T-helper 22 cell (primary cell): ENCODE results near the gene MRPS26.
A peak's percentile ranks its signal among the peaks of the same experiment; 100 is the strongest.
"Not testable (repeated sequence)": the region's sequence is repeated elsewhere in the genome, so short reads cannot be mapped to it uniquely, and the experiment has no call there.

ENCODE experiments used
- DNase-seq: peaks from one replicate; pipeline ENCODE4 v3.0.0-alpha.2; 2020; ENCODE audit warnings: low read depth

The MRPS26 gene

DNA sequence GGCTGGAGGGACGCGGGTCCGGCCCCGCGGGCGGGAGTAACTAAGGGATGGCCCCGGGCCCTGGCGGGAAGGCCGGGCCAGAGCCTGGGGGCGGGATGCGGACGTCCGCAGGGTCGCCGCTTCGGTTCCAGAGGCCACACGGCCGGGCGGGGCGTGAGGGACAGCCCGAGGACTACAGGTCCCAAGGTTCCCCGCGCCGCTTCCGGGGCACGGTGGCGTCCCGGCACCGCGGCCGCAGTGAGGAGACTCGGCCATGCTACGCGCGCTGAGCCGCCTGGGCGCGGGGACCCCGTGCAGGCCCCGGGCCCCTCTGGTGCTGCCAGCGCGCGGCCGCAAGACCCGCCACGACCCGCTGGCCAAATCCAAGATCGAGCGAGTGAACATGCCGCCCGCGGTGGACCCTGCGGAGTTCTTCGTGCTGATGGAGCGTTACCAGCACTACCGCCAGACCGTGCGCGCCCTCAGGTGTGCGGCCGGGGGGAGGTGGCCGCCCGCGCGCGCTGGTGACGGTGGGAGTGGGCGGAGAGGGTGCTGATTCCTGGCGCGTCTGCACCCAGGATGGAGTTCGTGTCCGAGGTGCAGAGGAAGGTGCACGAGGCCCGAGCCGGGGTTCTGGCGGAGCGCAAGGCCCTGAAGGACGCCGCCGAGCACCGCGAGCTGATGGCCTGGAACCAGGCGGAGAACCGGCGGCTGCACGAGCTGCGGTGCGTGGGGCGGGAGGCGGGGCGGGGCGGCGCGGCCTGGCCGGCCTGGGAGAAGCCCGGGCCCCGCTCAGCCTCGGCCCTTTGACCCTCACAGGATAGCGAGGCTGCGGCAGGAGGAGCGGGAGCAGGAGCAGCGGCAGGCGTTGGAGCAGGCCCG is at the start of gene MRPS26:
MRPS26 (plus strand) TSS at position 237 of the 861 bp plus-strand sequence; CDS start at position 254, 17 bp downstream.
- peak; percentile 56 for DNase-seq

DNA sequence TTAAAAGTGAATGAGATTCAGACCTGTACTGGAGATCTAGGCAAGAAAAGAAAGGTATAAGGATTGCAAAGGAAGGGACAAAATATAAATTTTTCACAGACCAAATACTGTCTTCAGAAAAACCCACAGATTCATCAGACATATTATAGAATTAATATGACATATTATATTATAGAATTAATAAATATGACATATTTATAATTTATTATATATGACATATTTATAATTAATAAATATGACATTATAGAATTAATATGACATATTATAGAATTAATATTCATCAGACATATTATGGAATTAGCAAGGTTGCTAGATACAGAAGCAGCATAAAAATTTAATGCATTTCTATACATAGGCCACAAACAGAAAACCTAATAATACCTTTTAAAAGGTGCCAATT is 47.1 kb upstream of the MRPS26 start:
- no peak for DNase-seq

DNA sequence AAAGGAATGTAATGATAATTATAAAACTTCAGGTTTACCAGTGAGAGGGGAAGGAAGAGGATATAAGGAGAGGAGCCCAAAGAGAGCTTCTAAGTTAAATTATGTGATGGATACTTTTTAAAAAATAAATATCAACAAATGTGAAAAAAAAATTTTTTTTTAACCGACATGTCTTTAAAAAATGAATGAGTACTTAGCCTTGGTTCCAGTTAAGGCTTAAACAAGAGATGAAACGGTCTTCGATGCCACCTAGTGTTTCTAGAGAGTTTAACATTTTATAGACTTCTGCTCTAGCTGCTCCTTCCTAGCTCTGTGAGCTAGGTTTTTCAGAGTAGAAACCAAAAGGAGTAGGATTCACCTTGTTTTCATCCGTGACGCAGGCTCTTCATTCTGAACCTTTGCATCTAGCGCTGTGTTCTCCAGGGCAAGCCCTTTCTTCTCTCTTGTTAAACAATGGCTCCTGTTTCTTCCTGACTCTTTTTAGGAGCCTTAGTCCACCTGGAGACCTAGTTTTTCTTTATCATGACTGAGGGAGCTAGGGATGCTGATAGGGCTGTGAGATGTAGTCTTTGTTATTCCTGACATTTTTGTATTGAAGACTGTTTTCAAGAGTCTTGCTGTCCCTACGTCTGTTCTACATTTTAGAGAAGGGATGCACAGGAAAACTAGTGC is 44.9 kb upstream of the MRPS26 start:
- no peak for DNase-seq

DNA sequence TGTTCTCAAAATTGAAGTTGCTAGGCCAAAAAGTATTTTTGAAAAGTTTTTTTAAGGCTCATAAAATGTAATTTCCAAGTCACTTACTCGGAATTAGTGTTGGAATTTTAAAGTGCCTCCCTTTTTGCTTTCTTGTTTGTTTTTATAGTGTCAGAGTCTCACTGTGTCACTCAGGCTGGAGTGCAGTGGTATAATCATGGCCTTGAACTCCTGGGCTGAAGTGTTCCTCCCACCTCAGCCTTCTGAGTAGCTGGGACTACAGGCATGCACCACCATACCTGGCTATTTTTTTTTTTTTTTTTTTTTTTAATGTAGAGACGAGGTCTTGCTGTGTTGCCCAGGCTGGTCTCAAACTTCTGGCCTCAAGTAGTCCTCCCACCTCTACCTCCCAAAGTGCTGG is 42.4 kb upstream of the MRPS26 start:
- DNase-seq = no peak

DNA sequence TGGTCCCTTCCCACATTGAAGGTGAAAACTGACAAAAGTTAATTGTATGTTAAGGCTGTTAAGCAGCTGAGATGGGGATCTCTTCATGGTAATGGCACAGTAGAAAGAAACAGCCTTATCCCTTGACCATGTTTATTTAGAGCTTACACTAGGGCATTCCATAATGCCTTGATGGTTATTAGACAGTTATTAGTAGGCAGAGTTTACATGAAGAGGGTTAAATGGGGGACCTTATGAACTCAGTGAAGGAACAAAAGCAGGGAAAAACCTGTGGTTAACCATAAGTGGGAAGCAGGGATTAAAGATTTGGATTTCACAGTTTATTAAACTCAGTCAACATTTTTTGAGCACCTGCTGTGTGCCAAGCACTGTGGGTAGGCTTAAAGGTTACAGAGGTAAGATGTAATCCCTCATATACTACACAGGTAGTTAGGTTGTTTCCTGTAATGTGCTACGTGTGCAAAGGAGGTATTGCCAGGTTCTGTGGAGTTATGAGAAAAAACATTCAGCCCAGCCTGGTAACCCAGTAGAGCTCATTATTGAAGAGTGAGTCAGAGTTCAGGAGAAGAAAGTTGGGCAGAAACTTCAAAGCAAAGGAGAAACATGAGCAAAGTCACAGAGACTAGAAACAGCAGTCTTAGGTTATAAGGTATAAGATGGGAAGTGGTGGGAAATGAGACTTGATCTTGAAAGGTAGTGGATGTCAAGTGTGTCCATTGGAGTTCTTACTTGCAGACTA is 34.7 kb upstream of the MRPS26 start:
- no peak for DNase-seq

DNA sequence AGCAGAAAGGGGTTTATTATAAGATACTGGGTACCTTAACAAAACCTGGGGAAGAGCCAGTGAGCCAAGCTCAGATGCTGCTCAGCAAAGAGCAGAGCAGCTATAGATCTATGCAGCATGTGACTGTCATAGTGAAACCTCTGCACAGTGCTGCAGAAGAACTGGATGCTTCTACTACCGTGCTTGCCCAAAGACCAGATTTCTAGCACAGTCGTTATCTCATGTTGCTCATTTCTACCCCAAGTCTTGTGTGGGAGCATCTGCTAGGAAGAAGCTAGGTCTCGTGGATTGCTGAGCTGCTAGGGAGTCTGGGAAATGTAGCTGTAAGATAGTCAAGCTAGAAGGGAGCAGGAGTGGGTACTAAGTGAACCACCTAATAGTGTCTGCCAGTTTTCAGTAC is 34.1 kb upstream of the MRPS26 start:
- DNase-seq = no peak

DNA sequence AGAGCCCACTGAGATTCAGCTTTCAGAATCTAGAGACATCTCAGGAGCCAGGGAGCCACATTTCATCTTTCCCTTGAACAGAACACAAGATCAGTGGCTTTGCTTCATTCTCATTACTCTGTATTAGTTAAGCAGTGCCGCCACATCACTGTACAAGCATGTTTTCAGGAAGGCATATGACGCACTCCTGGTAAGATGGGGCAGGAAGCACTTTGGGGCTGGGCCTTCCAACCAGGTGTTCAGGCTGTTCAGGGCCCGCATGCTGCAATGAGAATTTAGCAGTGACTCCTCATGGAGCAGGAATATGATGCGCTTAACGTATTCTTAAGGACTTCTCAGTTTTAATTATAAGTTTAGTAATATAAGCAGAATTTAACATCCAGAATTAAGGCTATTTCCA is 32.1 kb upstream of the MRPS26 start:
- DNase-seq = no peak

DNA sequence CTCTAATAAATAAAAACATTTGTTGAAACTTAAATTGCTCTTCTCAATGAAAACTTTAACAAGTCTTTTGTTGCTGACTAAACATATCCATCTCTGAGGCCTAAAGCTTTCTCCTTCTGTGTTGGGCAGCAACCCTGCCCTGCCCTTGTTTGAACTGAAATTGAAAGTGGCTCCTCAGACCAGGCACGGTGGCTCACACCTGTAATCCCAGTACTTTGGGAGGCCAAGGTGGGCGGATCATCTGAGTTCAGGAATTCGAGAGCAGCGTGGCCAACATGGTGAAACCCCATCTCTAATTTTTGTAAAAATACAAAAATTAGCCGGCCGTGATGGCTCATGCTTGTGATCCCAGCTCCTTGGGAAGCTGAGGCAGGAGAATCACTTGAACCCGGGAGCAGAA is 31.7 kb upstream of the MRPS26 start:
- no peak for DNase-seq

DNA sequence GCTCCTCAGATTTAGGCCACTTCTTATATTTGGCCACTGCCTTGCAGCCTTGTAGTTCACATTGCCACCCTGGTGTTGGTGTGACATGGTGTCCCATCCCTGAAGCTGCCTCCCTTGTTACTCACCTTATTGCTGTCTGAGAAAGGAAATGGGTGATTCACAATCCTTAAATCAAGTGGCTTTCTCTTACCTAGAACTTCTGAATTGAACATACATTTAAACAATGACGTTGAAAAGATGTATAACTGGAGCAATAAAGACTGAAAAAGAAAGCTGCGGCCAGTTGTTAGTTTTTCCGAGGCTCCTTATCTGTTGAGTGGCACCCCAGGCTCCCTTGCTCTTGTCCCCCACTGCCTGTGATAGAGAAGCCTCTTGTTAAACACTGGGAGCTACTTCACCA is 31.2 kb upstream of the MRPS26 start:
- no peak for DNase-seq

DNA sequence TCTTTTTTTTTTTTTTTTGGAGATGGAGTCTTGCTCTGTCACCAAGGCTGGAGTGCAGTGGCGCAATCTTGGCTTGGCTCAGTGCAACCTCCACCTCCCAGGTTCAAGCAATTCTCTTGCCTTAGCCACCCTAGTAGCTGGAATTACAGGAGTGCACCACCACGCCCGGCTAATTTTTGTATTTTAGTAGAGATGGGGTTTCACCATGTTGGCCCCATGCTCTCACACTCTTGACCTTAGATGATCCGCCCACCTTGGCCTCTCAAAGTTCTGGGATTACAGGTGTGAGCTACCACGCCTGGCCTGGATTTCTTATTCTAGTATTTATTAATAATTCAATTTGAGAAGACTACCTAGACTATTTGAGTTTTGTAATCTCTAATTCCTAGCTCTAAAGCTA is 30.6 kb upstream of the MRPS26 start:
- not testable (repeated sequence) for DNase-seq

DNA sequence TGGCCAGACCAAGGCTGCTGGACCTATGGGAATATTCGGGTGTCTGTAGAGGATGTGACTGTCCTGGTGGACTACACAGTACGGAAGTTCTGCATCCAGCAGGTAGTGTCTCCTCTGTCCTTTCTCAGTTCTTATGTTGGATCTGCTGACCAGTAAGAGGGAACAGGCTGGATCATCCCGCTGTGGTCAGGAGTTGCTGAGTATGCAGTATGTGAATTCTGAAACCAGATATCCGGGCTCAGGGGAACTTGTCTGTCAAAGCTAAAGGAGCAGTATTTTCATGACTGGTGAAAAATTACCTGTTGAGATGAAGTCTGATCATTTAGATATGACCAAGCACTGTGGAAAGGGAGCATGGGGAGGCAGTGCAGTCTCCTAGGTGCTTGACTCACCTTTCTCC is 24.5 kb upstream of the MRPS26 start:
- DNase-seq = no peak

DNA sequence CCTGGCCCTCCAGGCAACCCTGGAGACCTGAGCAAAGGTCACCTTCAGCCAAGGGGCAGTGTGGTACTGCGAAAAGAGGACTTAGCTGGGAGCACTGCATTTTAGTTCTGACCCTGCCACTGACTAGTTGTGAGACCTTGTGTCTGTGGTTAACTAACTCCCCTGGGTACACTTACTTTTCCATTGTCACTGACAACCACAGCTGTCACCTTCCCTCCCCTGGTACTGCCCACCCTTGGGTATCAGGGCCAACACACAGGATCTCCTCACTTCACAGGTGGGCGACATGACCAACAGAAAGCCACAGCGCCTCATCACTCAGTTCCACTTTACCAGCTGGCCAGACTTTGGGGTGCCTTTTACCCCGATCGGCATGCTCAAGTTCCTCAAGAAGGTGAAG is 24.1 kb upstream of the MRPS26 start:
- no peak for DNase-seq

DNA sequence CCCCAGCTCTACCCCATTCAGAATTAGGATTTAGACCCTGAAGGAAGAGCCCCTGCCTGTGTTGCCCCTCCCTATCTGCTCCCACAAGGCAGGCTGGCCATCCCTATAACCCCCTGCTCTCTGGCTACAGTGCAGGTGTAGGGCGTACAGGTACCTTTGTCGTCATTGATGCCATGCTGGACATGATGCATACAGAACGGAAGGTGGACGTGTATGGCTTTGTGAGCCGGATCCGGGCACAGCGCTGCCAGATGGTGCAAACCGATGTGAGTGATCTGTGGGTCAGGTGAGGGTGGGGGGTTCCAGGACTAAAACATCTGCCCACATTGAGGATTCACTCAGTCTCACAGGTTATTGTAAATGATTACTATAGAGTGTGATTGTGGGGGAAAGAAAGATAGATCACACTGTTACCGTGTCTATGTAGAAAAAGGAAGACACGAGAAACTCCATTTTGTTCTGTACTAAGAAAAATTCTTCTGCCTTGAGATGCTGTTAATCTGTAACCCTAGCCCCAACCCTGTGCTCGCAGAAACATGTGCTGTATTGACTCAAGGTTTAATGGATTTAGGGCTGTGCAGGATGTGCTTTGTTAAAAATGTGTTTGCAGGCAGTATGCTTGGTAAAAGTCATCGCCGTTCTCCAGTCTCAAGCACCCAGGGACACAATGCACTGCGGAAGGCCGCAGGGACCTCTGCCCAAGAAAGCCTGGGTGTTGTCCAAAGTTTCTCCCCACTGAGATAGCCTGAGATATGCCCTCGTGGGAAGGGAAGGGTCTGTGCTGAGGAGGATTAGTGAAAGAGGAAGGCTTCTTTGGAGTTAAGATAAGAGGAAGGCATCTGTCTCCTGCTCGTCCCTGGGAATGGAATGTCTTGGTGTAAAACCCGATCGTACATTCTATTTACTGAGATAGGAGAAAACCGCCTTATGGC is 23.0 kb upstream of the MRPS26 start:
- not testable (repeated sequence) for DNase-seq

DNA sequence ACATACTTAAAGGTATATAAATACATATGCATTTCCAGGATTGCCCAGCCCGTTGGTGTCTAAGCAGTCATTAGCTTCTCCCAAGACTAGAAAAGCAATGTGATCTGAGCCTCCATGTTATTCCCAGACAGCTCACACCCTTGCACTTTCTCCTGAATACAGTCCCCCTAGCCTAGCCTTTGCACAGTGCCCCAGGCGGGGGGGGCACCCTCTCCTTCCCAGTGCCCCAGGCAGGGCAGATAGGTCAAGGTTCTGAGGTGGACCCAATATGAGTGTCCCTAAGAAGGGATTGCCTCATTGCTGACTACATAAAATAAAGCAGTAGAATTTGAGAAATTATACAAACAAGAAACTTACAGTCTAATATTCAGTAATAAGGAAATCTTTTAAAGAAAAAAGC is 17.9 kb upstream of the MRPS26 start:
- no peak for DNase-seq

DNA sequence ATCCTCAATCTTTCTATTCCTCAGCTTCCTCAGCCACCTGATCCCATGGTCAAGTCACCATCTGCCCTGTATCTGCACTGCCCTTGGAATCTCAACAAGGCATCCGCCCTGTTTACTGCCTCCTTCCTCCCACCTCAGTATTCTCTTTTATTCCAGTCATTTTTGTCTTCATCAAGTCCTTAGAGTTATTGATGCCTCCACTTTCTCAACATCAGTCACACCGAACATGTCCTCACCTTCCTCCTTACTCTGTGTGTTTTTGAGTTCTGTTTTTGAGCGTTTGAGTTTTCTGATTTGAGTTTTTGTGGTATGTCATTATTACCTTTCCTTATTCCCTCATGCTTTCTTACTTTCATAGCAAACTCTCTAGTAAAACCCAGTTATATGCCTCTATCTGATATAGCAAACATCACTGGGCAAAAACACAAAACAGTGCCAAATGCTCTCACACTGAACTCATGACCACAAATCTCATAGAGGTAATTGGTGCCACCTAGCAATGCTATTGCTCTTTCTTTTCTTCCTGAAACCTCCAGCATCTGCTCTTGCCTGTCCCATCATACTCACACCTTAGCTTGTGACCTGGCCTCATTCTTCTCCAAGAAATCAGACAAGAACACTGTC is 14.2 kb upstream of the MRPS26 start:
- no peak for DNase-seq

DNA sequence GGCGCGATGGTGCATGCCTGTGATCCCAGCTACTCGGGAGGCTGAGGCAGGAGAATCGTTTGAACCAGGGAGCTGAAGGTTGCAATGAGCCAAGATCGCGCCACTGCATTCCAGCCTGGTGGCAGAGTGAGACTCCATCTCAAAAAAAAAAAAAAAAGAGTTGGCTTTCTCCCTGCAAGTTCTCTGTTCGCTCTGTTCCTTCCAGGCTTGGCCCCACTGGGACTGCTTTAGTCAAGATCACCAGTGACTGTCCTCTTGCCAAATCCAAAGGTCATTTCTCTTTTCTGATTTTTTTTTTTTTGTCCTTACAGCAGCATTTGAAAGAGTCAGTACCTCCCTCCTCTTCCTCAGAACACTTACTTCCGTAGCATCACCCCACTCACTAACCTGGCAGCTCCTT is 13.2 kb upstream of the MRPS26 start:
- no peak for DNase-seq

DNA sequence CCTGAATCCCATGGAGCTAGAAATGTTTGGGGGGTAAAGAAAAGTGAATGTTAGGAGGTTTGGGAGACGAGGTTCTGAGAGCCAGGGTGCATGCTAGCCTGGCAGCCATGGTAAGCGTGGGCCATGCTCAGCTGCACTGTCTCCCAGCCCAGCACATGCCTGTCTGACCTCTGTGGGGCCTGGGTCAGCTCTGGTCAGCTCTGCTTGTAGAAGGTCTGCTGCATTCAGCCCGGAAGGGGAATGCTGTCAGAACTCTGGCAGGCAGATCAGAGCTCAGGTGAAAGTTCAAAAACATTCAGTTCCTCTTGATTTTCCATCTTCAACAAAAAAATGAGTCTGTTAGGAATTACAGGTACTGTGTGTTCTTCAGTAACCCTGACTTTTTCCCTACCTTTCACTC is 8.2 kb upstream of the MRPS26 start:
- DNase-seq = no peak

DNA sequence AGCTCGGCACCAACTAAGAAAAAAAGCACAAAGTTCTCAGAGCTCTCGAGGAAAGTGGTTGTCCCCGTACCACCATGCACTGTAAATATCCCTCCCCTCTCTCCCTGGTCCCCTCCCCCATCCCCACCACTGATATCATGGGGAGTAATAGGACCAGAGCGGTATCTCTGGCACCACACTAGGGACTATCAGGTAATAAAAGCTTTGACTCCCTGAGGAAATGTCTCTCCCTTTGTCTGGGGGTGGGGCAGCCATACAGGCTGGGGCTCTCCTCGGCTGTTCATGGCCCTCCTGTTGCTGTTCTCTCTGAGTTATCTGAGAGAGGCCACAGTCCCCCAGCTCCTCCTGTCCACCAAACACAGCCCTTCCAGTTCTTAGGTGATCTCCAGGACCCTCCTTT is 7.4 kb upstream of the MRPS26 start:
- no peak for DNase-seq

DNA sequence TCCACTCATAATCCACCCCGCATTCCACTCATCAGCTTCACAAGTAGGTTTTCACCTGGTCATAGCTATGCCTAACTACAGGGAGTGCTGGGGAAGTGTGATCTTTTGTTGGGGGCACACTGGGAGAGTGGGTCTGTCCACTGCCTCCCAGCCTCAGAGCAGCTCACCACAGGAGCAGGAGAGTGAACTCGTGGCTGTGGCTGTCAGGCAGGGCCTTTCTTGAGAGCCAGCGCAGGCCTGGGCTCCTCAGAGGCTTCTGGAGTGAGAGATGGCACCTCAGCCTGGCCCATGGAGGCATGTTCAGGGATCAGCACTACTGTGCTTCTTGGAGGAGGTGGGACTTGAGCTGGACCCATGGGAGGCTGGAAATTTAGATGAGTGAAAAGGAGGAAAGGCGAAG is 6.4 kb upstream of the MRPS26 start:
- no peak for DNase-seq

DNA sequence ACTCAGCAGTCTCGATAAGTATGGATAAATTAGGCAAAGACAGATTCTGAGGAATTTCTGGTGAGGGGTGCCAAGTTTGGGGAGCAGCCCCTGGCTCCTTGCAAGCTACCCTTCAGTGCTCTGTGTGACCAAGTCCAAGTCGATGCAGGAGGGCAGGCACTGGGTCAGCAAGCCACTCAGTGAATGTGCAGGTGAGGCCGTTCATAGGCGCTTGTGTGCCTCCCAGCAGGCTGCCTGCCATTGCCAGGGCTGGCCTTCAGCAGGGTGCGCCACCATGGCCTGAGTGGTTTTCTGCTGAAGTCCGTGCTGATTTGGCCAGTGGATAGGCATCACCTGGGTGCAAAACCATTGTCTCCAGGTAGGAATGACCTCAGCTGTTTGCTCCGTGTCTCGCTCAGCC is 5.8 kb upstream of the MRPS26 start:
- no peak for DNase-seq

DNA sequence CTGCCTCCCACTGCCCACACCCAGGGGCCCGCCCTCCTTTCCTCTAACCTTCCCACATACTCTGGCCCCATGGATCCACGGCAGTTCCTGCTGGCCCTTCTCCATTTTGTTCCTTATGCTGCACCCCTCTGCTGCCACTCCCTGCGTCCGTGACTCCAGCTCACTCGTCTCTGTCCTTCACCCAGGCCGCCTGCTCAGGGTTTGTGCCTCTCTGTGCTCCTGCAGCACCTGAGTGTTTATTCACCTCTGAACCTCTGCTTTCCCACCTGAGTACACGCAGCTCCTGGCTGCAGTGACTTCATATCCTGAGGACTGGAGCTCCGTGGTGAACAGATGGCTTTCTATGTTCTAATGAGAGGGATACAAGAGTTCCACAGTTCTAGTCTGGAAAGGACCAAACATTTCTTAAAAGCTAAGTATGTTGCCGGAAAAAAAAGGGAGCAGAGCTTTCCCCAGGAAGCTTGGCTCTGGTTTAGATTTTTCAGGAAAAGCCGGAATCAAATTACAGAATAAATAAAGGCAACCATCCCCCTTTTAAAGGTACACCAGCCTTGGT is 3.9 kb upstream of the MRPS26 start:
- DNase-seq = no peak
